Mucosa of descending colon (tissue), 3 donors: Measurements from ENCODE around the gene PTPRN2. TPM values are rescaled to one million over a fixed set of nuclear protein-coding genes. Genes with fewer than 3 reads are reported as not detected.

Source experiments
- ATAC-seq: fragments of 200-7000 bp; cut with Tn5 transposase; one replicate; pipeline ENCODE4 v1.9.1; 2020; ENCODE audit warnings: mild to moderate bottlenecking, moderate library complexity
- DNase-seq, 3 donors: peaks; one replicate each; pipeline ENCODE4 v3.0.0-alpha.2; 2020
- H3K36me3 ChIP-seq: fragments of 200-600 bp; one replicate; pipeline ENCODE4 v1.8.0; 2021; ENCODE audit warnings: low read depth, mild to moderate bottlenecking
- H3K4me1 ChIP-seq: fragments of 200-600 bp; one replicate; pipeline ENCODE4 v1.8.0; 2021; ENCODE audit warnings: low read depth, mild to moderate bottlenecking
- H3K4me3 ChIP-seq: fragments of 200-600 bp; one replicate; pipeline ENCODE4 v1.8.0; 2021; ENCODE audit warnings: mild to moderate bottlenecking
- H3K9me3 ChIP-seq: fragments of 200-600 bp; one replicate; pipeline ENCODE4 v1.8.0; 2021; ENCODE audit warnings: mild to moderate bottlenecking
- CTCF ChIP-seq: fragments of 200-600 bp; IDR thresholded peaks from one replicate; pipeline ENCODE4 v1.8.0; 2022; ENCODE audit warnings: antibody characterized with exemption, mild to moderate bottlenecking
- intact Hi-C, 2 donors: fragments of 100-400 bp; cut with DNase I in 1 of 2; cut with micrococcal nuclease in 1 of 2; formaldehyde crosslinking; loops; one replicate each; pipeline versions ENCODE4 v1.11.0 to v1.11.1; 2022; cut with DNase I, micrococcal nuclease
- total RNA-seq, 3 donors: library from RNA; stranded (reverse); fragmentation: NEBNext Ultra II Directional in 2 of 3; extraction: Animal tissue kit (Norgen Biotek cat#: 25700) in 2 of 3; gene quantifications; one replicate each; pipeline versions ENCODE4 v1.2.1 to v1.2.4, GENCODE V29; 2021 to 2023
- donor health status: DM: no; HTN: no; CAD: no; lungs with moderate emphysema.
- donor health status: DM: no; HTN: no; CAD: no.
- donor health status: DM: no; HTN: yes; CAD: no.

PTPRN2 gene
- total RNA-seq, 3 donors from 2014 or later, result 12.5 to 28.0 (median 26.2) TPM

- ATAC-seq (no peak), DNase-seq (peak in 1 of 3 donors; percentile 32)
- no peak for TF ChIP-seq CTCF
- intact Hi-C loops, result no loop called here
- Histone ChIP-seq H3K4me3 (no peak overlapping the region), H3K36me3 (no peaks in the 10 kb centered on the region), H3K9me3 (no peaks in the 10 kb centered on the region), H3K4me1 (no peaks in the 10 kb centered on the region)
Observed at GRCh38 chr7:157523766-157524421, 1063.7 kb downstream of the PTPRN2 start.

DNA sequence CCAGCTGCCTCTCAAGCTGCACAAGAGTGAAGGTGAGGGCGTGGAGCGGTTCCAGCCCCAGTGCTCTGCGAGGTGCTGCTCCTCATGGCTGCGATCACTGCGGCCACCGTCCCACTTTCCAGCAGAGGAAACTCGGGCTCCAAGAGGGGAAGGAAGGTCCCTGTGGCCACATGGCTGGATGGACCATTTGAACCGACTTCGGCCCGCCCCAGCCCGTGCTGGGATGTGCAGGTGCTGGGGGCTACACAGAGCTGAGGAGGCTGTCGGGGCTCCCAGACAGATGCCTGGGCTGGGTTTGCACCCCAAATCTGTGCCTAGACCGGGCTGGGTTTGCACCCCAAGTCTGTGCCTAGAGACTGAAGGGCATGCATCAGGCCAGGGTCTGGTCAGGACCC lies 1064.3 kb downstream of the PTPRN2 start:
- intact Hi-C loops, result no loop called here
- DNase-seq, result peak in 1 of 3 donors; percentile 35
- ATAC-seq, result no peak
- no peaks in the 10 kb centered on the region for H3K36me3 ChIP-seq
- H3K9me3 ChIP-seq, result no peaks in the 10 kb centered on the region
- no peaks in the 10 kb centered on the region for H3K4me1 ChIP-seq
- H3K4me3 ChIP-seq, result no peak overlapping the region
- no peak for TF ChIP-seq CTCF

DNA sequence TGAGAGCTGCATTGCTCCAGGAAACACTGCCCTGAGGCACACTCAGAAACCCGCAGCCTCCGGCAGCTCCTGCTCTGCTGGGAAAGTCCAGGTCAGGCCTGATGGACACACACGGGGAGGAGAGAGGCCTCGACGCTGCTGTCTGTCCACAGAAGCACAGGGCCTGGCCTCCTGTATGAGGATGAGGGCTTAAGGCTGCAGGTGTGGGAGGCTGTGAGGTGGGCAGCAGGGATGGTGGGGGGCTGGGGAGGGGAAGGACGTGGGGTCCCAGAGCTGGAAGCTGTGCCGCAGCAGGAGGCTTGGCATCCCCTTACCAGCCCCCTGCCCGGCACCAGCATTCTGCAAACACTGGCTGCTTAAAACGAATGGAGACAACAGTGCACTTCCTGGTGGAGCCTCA lies 1064.7 kb downstream of the PTPRN2 start:
- H3K9me3 ChIP-seq, result no peaks in the 10 kb centered on the region
- ATAC-seq (no peak), DNase-seq (peak in 1 of 3 donors; percentile 32)
- intact Hi-C loops, result no loop called here
- no peak overlapping the region for H3K4me3 ChIP-seq
- no peaks in the 10 kb centered on the region for H3K36me3 ChIP-seq
- no peaks in the 10 kb centered on the region for H3K4me1 ChIP-seq
- no peak for TF ChIP-seq CTCF

DNA sequence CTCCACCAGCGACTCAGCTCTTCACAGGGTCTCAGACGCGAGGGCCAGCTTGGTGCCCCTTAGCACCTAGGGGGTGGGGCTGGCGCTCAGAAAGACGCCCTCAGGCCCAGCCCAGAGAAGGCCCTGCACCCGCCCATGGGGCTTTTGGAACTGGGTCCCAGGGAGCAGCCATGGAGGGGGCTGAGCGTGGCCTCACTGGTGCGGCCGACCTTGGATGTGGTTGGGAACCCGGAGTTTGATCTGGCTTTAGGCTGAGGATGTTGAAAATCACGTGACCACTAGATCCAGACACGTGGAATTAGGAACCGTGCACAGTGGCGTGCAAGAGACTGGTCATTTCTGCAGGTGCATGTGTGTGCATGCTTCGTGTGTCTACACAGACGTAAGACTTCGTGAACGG lies 1065.4 kb downstream of the PTPRN2 start:
- H3K4me3 ChIP-seq, result no peak overlapping the region
- ATAC-seq (no peak), DNase-seq (peak in 1 of 3 donors; percentile 34)
- intact Hi-C loops, result no loop called here
- no peaks in the 10 kb centered on the region for H3K36me3 ChIP-seq
- no peaks in the 10 kb centered on the region for H3K9me3 ChIP-seq
- no peaks in the 10 kb centered on the region for H3K4me1 ChIP-seq
- no peak for TF ChIP-seq CTCF

GRCh38 chr7:157521752-157522151 lies 1065.9 kb downstream of the PTPRN2 start:
- intact Hi-C loops, result no loop called here
- no peak for ATAC-seq
- Histone ChIP-seq H3K36me3 (no peaks in the 10 kb centered on the region), H3K9me3 (no peaks in the 10 kb centered on the region), H3K4me3 (no peak overlapping the region), H3K4me1 (no peaks in the 10 kb centered on the region)
- peak in 1 of 3 donors; percentile 14 for DNase-seq
- TF ChIP-seq CTCF, result no peak
